NCI-H345 treated with DMSO at 0.1 percent for 48 hours (cell line): ENCODE measurements around the gene DENND4B.
"Not testable (repeated sequence)": the region's sequence is repeated elsewhere in the genome, so short reads cannot be mapped to it uniquely, and the experiment has no call there.

Experiments used
- DNase-seq: peaks from one replicate; lab custom pipeline; 2025; ENCODE audit not compliant: unreplicated experiment; lab: John Stamatoyannopoulos, UW

Gene DENND4B

DNA sequence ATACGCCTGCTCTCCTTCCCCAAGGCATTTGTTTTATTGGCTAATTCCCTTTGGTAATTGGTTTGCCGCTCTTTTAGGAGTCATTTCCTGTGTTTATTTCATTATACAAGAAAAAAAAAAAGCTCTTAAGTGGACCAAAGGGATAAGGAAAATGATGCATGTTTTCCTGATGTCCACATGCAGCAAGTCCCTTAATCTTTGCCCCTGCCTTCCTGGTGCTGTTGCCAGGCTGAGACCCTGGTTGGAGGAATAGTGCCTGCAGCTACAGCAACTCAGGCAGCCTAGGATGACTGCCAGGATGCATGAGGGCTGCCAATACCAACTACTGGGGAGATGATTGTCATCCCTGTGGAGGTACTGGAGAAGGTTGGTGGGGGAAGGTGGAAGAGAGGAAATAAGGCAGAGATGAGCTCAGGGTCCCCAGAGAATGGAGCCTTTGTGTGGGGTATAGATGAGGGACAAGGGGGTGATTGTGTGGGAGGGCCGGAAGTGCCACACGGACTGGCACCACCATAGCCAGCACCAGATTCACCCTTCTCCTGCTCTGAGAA, 17.7 kb downstream of the DENND4B start:
- no peak for DNase-seq

- no peak for DNase-seq
Measured at GRCh38 chr1:153928245-153928644, 18.3 kb downstream of the DENND4B start.

- DNase-seq: no peak
Measured at GRCh38 chr1:153926405-153926804, 20.1 kb downstream of the DENND4B start.

DNA sequence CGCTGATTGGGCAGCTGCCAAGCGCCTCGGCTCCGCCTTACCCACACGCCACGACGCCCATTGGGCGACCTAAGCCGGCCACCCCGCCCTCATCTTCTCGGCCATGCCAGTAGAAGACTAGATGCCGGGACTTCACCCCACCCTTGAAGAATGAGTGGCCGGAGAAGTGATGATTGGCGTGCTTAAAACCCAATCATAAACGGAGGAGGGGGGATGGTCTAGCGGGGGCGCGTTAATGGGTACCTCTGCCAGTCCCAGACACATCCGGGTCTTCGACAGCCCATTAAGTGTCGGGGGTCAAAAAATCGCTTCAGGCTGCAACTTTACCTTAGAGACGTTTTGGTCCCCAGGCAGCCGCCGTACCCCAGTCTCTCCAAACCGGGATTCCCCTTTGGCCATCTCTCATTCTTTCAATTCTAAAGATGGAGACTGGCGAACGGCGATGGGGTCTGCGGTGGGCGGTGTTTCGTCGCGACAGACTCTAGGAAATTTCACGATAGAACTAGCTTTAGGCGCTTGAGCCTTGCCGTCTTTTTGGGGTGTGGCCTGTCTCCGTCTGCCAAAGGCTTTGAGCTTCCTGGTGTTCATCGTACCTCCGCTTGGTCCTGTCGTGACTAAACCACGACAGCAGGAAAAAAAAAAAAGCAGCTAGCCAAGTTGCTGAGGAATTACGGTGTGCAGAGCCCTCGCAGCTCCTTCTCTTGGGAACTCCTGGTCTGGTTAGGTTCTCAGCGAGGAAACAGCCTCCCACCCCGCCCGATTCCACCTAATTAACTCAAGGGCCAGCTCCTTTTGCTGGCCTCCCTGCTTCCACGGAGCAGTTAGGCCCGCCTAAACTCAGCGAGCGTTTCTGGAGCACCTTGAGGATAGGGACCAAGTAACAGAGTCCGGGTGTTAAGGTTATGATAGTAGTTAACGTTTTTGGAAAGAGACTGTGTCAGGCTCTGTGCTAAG, 23.3 kb downstream of the DENND4B start, which contains the start of gene GATAD2B:
Gene GATAD2B (minus strand): TSS at position 1 of the 954 bp plus-strand sequence. CDS start 94,625 bp downstream, outside the sequence.
- DNase-seq: peak; percentile 100

DNA sequence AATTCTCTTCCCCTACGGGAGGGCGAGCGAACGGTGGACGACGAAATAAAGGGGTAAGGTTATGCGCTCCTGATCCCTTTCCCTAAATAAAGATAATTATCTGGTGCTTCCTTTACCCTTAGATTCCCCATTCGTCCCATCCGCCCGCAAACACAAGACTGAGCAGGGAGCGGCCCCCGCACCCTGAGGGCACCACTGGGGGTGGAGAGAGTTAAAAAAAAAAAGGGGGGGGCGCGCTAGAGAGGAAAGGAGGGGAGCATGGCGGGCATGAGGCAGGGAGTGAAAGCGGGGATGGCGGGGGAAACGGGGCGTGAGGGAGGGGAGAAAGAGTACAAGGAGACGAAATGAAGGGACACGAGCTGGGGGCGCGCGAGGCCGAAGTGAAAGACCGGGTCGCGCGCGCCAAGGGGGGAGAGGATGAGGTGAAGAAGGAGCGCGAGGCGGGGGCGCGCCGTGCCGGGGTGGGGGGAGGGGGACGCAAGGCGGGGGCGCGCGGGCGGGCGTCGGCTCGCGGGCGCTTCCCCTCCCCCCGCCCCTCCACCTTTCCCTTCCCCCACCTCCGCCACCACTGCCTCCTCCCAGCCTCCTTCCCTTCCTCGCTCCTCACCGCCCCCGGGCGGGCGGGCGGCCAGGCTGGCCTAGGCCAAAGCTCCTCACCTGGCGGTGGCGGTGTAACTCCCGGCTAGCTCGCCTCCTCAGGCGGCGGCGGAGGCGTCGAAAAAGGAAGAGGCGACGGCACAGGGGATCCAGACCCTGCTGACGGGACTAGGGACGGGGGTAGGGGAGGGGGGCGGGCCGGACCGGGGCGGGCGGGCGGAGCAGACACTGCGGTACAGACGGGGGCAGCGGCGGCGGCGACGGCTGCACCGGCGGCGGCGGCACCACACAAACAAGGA, 24.2 kb downstream of the DENND4B start:
- DNase-seq: no peak

DNA sequence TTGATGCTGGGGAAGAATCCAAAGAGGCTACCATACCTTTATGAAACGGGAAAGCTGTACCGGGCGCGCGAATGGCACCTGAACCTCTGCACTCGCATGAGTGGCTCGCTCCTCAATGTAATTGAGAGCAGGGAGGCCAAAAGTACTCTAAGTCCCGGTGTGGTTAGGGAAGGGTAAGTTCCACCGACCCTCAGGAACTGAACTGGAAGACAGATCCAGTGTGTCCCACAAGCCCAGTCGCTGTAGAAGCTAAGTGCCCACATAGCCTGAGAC, 24.8 kb downstream of the DENND4B start:
- DNase-seq: no peak

- no peak for DNase-seq
Measured at GRCh38 chr1:153921080-153921802, 25.3 kb downstream of the DENND4B start.

DNA sequence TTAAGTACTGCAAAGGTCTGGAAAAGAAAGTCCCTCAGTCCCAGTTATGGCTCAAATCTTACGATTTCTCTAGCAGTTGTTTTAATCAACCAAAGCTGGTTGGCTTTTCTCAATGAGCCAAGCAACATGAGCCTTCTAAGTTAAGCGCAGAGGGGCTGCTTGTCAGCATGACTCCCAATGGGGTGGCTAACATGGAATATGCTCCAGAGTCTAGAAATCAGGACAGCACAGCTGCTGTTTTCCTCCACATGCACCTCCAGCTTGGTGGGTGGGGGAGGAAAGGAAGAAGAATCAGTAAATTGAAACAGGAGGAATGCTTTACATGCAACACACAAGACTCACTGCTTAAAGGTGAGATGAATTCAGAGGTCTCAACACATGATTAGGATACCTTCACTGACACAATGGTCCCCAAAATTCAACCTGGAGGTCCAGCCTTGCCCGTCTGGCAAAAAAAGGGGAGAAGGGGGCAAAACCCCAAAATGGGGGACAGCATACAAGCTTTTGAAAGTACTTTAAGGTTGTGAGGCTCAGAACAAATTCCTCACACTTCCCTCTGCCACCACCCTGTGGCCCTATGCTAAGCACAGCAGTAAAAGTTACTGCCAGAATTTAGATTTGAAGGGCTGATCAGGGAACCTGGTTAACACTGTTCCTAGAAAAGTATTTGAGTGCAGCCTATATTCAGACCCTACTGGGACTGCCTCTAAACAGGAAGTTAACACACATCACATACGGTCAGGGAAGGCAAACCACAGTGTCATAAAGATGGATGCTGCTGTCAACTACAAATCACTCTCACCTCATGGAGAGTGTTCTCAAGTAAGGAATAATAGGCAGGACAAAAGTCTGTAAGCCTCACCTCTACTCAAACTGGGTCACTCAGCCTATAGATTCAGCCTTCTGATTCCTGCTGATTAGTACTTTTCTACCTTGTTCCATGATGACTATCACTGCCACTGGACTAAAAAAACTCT, 26.4 kb downstream of the DENND4B start:
- no peak for DNase-seq

GRCh38 chr1:153916297-153916696, 30.2 kb downstream of the DENND4B start:
- no peak for DNase-seq

DNA sequence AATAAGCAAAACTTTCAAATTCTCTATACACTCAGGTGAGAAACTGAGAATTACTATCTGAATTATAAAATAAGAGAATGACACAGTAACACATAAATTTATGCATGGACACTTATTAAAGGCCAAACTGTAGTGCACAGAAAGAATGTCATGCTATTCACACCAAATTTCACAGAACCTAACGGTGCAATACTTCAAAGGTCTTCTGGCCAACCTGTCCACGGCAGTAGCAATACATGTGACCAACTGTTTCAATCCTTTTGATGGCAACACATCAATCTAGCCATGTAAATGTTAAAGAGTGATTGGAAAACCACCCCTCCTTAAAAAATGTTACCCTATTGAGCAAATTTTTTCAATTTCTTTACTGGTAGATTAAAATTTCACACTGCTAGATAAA, 34.2 kb downstream of the DENND4B start:
- no peak for DNase-seq

GRCh38 chr1:153910560-153910959, 36.0 kb downstream of the DENND4B start:
- not testable (repeated sequence) for DNase-seq

- DNase-seq: no peak
Measured at GRCh38 chr1:153908071-153908470, 38.4 kb downstream of the DENND4B start.

DNA sequence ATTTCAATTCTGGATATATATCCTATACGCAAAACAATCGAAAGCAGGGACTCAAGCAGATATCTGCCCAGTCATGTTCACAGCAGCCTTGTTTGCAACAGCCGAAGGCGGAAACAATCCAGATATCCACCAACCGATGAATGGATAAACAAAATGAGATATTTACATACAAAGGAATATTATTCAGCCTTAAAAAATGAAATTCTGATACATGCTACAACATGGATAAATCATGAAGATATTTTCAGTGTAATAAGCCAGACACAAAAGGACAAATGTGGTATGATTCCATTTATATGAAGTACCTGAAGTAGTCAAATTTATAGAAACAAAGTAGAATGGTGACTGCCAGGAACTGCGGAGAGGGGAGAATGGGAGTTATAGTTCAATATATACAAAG, 39.4 kb downstream of the DENND4B start:
- DNase-seq: no peak

DNA sequence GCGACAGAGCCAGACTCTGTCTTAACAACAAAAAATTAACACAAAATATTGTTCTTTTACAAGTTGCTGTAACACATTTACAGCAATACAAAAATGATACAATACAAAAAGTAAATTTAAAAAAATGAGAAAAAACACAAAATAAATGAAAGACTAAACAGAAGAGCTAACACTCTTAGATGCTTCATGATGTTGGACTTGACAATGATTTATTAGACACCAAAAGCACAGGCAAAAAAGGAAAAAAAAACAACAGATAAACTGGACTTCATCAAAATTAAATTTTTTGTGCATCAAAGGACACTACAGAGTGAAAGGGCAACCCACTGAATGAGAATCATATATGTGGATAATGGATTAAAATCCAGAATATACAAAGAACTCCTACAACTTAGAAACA, 40.1 kb downstream of the DENND4B start:
- no peak for DNase-seq

GRCh38 chr1:153905908-153906307, 40.6 kb downstream of the DENND4B start:
- not testable (repeated sequence) for DNase-seq

- DNase-seq: no peak
Measured at GRCh38 chr1:153903841-153904455, 42.6 kb downstream of the DENND4B start.

GRCh38 chr1:153899509-153899908, 47.0 kb downstream of the DENND4B start:
- DNase-seq: no peak

- DNase-seq: not testable (repeated sequence)
Measured at GRCh38 chr1:153895866-153896265, 50.7 kb downstream of the DENND4B start.

- DNase-seq: not testable (repeated sequence)
Measured at GRCh38 chr1:153891042-153891441, 55.5 kb downstream of the DENND4B start.
